ENCODE results near the gene TBC1D10A.

GRCh38 chr22:30305519-30305905 is 21.2 kb downstream of the TBC1D10A start:
- no peak for TF ChIP-seq CTCF (IDR thresholded peaks at IDR 0.05; ENCODE audit: poor library complexity)
- TF ChIP-seq EZH2phosphoT487 (IDR thresholded peaks at IDR 0.05; ENCODE audit: low read depth, severe bottlenecking, unreplicated experiment), result no peak
- TF ChIP-seq EZH2 (IDR thresholded peaks at IDR 0.05; ENCODE audit: borderline replicate concordance), result no peak
